Osteoblast (primary cell): Measurements from ENCODE around the gene DIPK1C. TPM values are rescaled to one million over a fixed set of nuclear protein-coding genes. Genes with fewer than 3 reads are reported as not detected.

ENCODE experiments used
- DNase-seq: peaks from one replicate; pipeline ENCODE4 v3.0.0; 2011; ENCODE audit warnings: low spot score, mixed read lengths; ENCODE audit not compliant: insufficient read length; ENCODE audit errors: missing footprints
- H2AFZ ChIP-seq: 2 replicates; pipeline ENCODE4 v1.6.0; 2011; ENCODE audit warnings: mild to moderate bottlenecking, low read length
- H3K27ac ChIP-seq: 2 replicates; pipeline ENCODE4 v1.5.1; 2011; ENCODE audit warnings: mild to moderate bottlenecking, low read depth, low read length, moderate library complexity
- H3K27me3 ChIP-seq: 2 replicates; pipeline ENCODE4 v1.6.0; 2012; ENCODE audit warnings: mild to moderate bottlenecking, control low read depth, inconsistent platforms, low read length, moderate library complexity; ENCODE audit not compliant: insufficient read depth
- H3K36me3 ChIP-seq: 2 replicates; pipeline ENCODE4 v1.5.1; 2011; ENCODE audit warnings: mild to moderate bottlenecking, low read length, control low read depth, moderate library complexity; ENCODE audit not compliant: insufficient read depth
- H3K4me1 ChIP-seq: 2 replicates; pipeline ENCODE4 v1.5.1; 2011; ENCODE audit warnings: mild to moderate bottlenecking, low read length, control low read depth, moderate library complexity; ENCODE audit not compliant: insufficient read depth
- H3K4me2 ChIP-seq: 2 replicates; pipeline ENCODE4 v1.6.0; 2011; ENCODE audit warnings: mild to moderate bottlenecking, low read length; ENCODE audit not compliant: insufficient read depth
- H3K4me3 ChIP-seq: fragments of 200-600 bp; sonication (generic); 3 replicates; pipeline ENCODE4 v1.5.1; 2012; ENCODE audit warnings: mild to moderate bottlenecking, low read length, inconsistent platforms; ENCODE audit not compliant: insufficient read depth
- H3K79me2 ChIP-seq: 2 replicates; pipeline ENCODE4 v1.6.0; 2012; ENCODE audit warnings: mild to moderate bottlenecking, low read length, control low read depth, inconsistent platforms; ENCODE audit not compliant: insufficient read depth
- H3K9me3 ChIP-seq: 2 replicates; pipeline ENCODE4 v1.5.1; 2011; ENCODE audit warnings: low read depth, low read length, control low read depth
- H4K20me1 ChIP-seq: 2 replicates; pipeline ENCODE4 v1.6.0; 2012; ENCODE audit warnings: mild to moderate bottlenecking, low read length, control low read depth; ENCODE audit not compliant: insufficient read depth
- CTCF ChIP-seq: IDR thresholded peaks from 2 replicates; pipeline ENCODE4 v1.5.1; 2011; ENCODE audit warnings: mild to moderate bottlenecking, low read depth, low read length, moderate library complexity; ENCODE audit errors: extremely low read depth
- total RNA-seq: library from RNA; depleted of rRNA; stranded (reverse); fragments of >200 nt; gene quantifications from 2 replicates; pipeline ENCODE4 v1.2.3, GENCODE V29; 2012

Gene DIPK1C
- total RNA-seq, 1 donor: not detected

GRCh38 chr18:74476140-74476539 lies 19.0 kb upstream of the DIPK1C start:
- DNase-seq: peak; percentile 92
- Histone ChIP-seq H3K9me3 (no peaks in the 10 kb centered on the region), H3K27me3 (peaks cover 6% of the 10 kb centered on the region), H3K4me2 (no peak overlapping the region), H2AFZ (no peak overlapping the region), H3K79me2 (no peaks in the 10 kb centered on the region), H3K27ac (no peak overlapping the region), H3K36me3 (no peaks in the 10 kb centered on the region), H4K20me1 (no peaks in the 10 kb centered on the region), H3K4me3 (no peak overlapping the region), H3K4me1 (no peaks in the 10 kb centered on the region)
- peak; percentile 61 for TF ChIP-seq CTCF

GRCh38 chr18:74473976-74474640 lies 17.0 kb upstream of the DIPK1C start:
- no peak for TF ChIP-seq CTCF

GRCh38 chr18:74472312-74472711 lies 15.2 kb upstream of the DIPK1C start:
- no peaks in the 10 kb centered on the region for H3K79me2 ChIP-seq
- peaks cover 11% of the 10 kb centered on the region for H3K27me3 ChIP-seq
- no peak overlapping the region for H3K4me2 ChIP-seq
- no peaks in the 10 kb centered on the region for H3K4me1 ChIP-seq
- no peak for TF ChIP-seq CTCF
- H2AFZ ChIP-seq: no peak overlapping the region
- H4K20me1 ChIP-seq: no peaks in the 10 kb centered on the region
- no peak overlapping the region for H3K27ac ChIP-seq
- no peaks in the 10 kb centered on the region for H3K9me3 ChIP-seq
- no peak overlapping the region for H3K4me3 ChIP-seq
- no peaks in the 10 kb centered on the region for H3K36me3 ChIP-seq
- DNase-seq: no peak

More at GRCh38 chr18:74473976-74474640, 17.0 kb upstream of the DIPK1C start:
- no peaks in the 10 kb centered on the region for H3K4me1 ChIP-seq
- no peak overlapping the region for H3K27ac ChIP-seq
- no peak overlapping the region for H3K4me2 ChIP-seq
- peaks cover 6% of the 10 kb centered on the region for H3K27me3 ChIP-seq
- no peak for DNase-seq
- no peaks in the 10 kb centered on the region for H3K9me3 ChIP-seq
- H3K4me3 ChIP-seq: no peak overlapping the region
- H3K79me2 ChIP-seq: no peaks in the 10 kb centered on the region
- no peaks in the 10 kb centered on the region for H4K20me1 ChIP-seq
- no peak overlapping the region for H2AFZ ChIP-seq
- no peaks in the 10 kb centered on the region for H3K36me3 ChIP-seq

- Histone ChIP-seq H2AFZ (no peak overlapping the region), H3K36me3 (no peaks in the 10 kb centered on the region), H3K27me3 (peaks cover 5% of the 10 kb centered on the region), H3K79me2 (no peaks in the 10 kb centered on the region), H3K4me1 (no peaks in the 10 kb centered on the region), H3K4me3 (no peak overlapping the region), H3K9me3 (no peaks in the 10 kb centered on the region), H4K20me1 (no peaks in the 10 kb centered on the region), H3K27ac (no peak overlapping the region), H3K4me2 (no peak overlapping the region)
- no peak for DNase-seq
- TF ChIP-seq CTCF: no peak
Observed at GRCh38 chr18:74468547-74469061, 11.5 kb upstream of the DIPK1C start.
